HL-60/S4 treated with phorbol 12-myristate 13-acetate at 8.2 ng/mL for 4 days and 3 days (cell line): ENCODE data around the gene ALDH3B2.

Source experiments
- in situ Hi-C: fragments of 300-500 bp; cut with MboI; formaldehyde crosslinking; loops from 2 replicates; pipeline ENCODE4 v1.15.0; 2022; ENCODE audit warnings: low sequenced_read_pairs

The ALDH3B2 gene

GRCh38 chr11:67615728-67616430 is 58.5 kb downstream of the ALDH3B2 start:
- in situ Hi-C loops, result no loop called here

GRCh38 chr11:67614730-67615714 is 59.4 kb downstream of the ALDH3B2 start:
- in situ Hi-C loops, result no loop called here

- in situ Hi-C loops, result no loop called here
Observed at GRCh38 chr11:67613960-67614715, 60.3 kb downstream of the ALDH3B2 start.

GRCh38 chr11:67613313-67613959 is 61.0 kb downstream of the ALDH3B2 start:
- in situ Hi-C loops, result no loop called here

- in situ Hi-C loops, result no loop called here
Observed at GRCh38 chr11:67612751-67613150, 61.7 kb downstream of the ALDH3B2 start.
